GM23338 (cell line): ENCODE results near the gene CRPPA. TPM values are rescaled to one million over a fixed set of nuclear protein-coding genes. Genes with fewer than 3 reads are reported as not detected.
"Not testable (repeated sequence)": the region's sequence is repeated elsewhere in the genome, so short reads cannot be mapped to it uniquely, and the experiment has no call there.

Experiments
- ATAC-seq: fragments of 200-7000 bp; cut with Tn5 transposase; 3 replicates; pipeline ENCODE4 v1.9.1; 2020
- DNase-seq: peaks from one replicate; pipeline ENCODE4 v3.0.0-alpha.2; 2015; ENCODE audit warnings: low spot score
- H2AFZ ChIP-seq: fragments of 200-600 bp; sonication (generic); 2 replicates; pipeline ENCODE4 v1.8.0; 2016; ENCODE audit warnings: antibody characterized with exemption, mild to moderate bottlenecking, moderate library complexity
- H3F3A ChIP-seq: fragments of 200-600 bp; sonication (generic); replicated peaks from 2 replicates; pipeline ENCODE4 v1.8.0; 2017; ENCODE audit warnings: antibody characterized with exemption, mixed run types, low read depth
- H3K27ac ChIP-seq: fragments of 200-600 bp; sonication (generic); 2 replicates; pipeline ENCODE4 v1.6.1; 2016; ENCODE audit warnings: low read depth
- H3K27me3 ChIP-seq: fragments of 200-600 bp; sonication (generic); 2 replicates; pipeline ENCODE4 v1.8.0; 2016; ENCODE audit warnings: mild to moderate bottlenecking, mixed run types, moderate library complexity; ENCODE audit not compliant: insufficient read depth
- H3K36me3 ChIP-seq: fragments of 200-600 bp; sonication (generic); 2 replicates; pipeline ENCODE4 v1.8.0; 2016; ENCODE audit warnings: mild to moderate bottlenecking; ENCODE audit not compliant: insufficient read depth
- H3K4me1 ChIP-seq: fragments of 200-600 bp; sonication (generic); 2 replicates; pipeline ENCODE4 v1.8.0; 2016; ENCODE audit warnings: mild to moderate bottlenecking, moderate library complexity; ENCODE audit not compliant: insufficient read depth
- H3K4me2 ChIP-seq: fragments of 200-600 bp; sonication (generic); 2 replicates; pipeline ENCODE4 v1.7.1; 2017; ENCODE audit warnings: mixed run types
- H3K4me3 ChIP-seq: fragments of 200-600 bp; sonication (generic); 2 replicates; pipeline ENCODE4 v1.6.1; 2016; ENCODE audit warnings: mixed run types
- H3K79me2 ChIP-seq: fragments of 200-600 bp; sonication (generic); replicated peaks from 2 replicates; pipeline ENCODE4 v1.8.0; 2017; ENCODE audit warnings: mild to moderate bottlenecking; ENCODE audit not compliant: insufficient read depth
- H3K9me2 ChIP-seq: fragments of 200-600 bp; sonication (generic); 2 replicates; pipeline ENCODE4 v1.8.0; 2017; ENCODE audit not compliant: insufficient read depth
- H4K20me1 ChIP-seq: fragments of 200-600 bp; sonication (generic); replicated peaks from 2 replicates; pipeline ENCODE4 v1.8.0; 2017; ENCODE audit warnings: mild to moderate bottlenecking; ENCODE audit not compliant: insufficient read depth
- H3K27ac Mint-ChIP-seq: 2 replicates; pipeline ENCODE4 v1.8.0; 2020; ENCODE audit warnings: inconsistent platforms, mild to moderate bottlenecking, moderate library complexity, mixed read lengths
- H3K27me3 Mint-ChIP-seq: 3 replicates; pipeline ENCODE4 v1.8.0; 2022; ENCODE audit warnings: low read depth, mild to moderate bottlenecking, moderate library complexity, mixed read lengths, inconsistent platforms; ENCODE audit not compliant: insufficient read depth, poor library complexity
- H3K36me3 Mint-ChIP-seq: 3 replicates; pipeline ENCODE4 v1.8.0; 2021; ENCODE audit warnings: low read depth, mild to moderate bottlenecking, inconsistent platforms, moderate library complexity, mixed read lengths
- H3K4me1 Mint-ChIP-seq: 3 replicates; pipeline ENCODE4 v1.8.0; 2020; ENCODE audit warnings: mild to moderate bottlenecking, inconsistent platforms, mixed read lengths
- H3K4me3 Mint-ChIP-seq: 3 replicates; pipeline ENCODE4 v1.8.0; 2021; ENCODE audit warnings: moderate library complexity, mild to moderate bottlenecking, inconsistent platforms, mixed read lengths
- H3K9me3 Mint-ChIP-seq: 3 replicates; pipeline ENCODE4 v1.8.0; 2020; ENCODE audit warnings: moderate library complexity, mild to moderate bottlenecking, inconsistent platforms, mixed read lengths
- CREB1 ChIP-seq: fragments of 250-450 bp; sonication (Bioruptor Pico); IDR thresholded peaks from 2 replicates; pipeline ENCODE4 v1.5.0; 2020; ENCODE audit warnings: low read depth, mild to moderate bottlenecking, moderate library complexity
- ETS1 ChIP-seq: IDR thresholded peaks from 2 replicates; pipeline ENCODE4 v1.6.1; 2016; ENCODE audit warnings: antibody characterized with exemption
- EZH2 ChIP-seq: fragments of 200-600 bp; sonication (generic); IDR thresholded peaks from one replicate; pipeline ENCODE4 v1.8.0; 2017; ENCODE audit warnings: antibody characterized with exemption, mild to moderate bottlenecking, low read depth; ENCODE audit not compliant: unreplicated experiment
- EZH2phosphoT487 ChIP-seq: fragments of 200-600 bp; sonication (generic); IDR thresholded peaks from one replicate; pipeline ENCODE4 v1.8.1; 2018; ENCODE audit warnings: antibody characterized with exemption; ENCODE audit not compliant: unreplicated experiment
- JUNB ChIP-seq: IDR thresholded peaks from one replicate; pipeline ENCODE4 v1.6.1; 2016; ENCODE audit warnings: antibody characterized with exemption; ENCODE audit not compliant: unreplicated experiment
- NANOG ChIP-seq: IDR thresholded peaks from 2 replicates; pipeline ENCODE4 v1.6.1; 2016; ENCODE audit warnings: antibody characterized with exemption, borderline replicate concordance
- POLR2AphosphoS5 ChIP-seq: IDR thresholded peaks from 2 replicates; pipeline ENCODE4 v1.6.1; 2016; ENCODE audit warnings: antibody characterized with exemption, low read depth
- STAT1 ChIP-seq: IDR thresholded peaks from one replicate; pipeline ENCODE4 v1.6.1; 2016; ENCODE audit warnings: antibody characterized with exemption; ENCODE audit not compliant: unreplicated experiment
- ZNF114 ChIP-seq: fragments of 250-450 bp; sonication (Bioruptor Pico); IDR thresholded peaks from 2 replicates; pipeline ENCODE4 v1.5.0; 2020; ENCODE audit warnings: mild to moderate bottlenecking, moderate library complexity
- ZNF331 ChIP-seq: fragments of 250-450 bp; sonication (Bioruptor Pico); IDR thresholded peaks from 2 replicates; pipeline ENCODE4 v1.5.0; 2020; ENCODE audit warnings: low read depth, mild to moderate bottlenecking, moderate library complexity
- polyA plus RNA-seq: library from polyadenylated mRNA; unstranded; fragments of >200 nt; fragmentation: Nextera tagmentation; extraction: Ambion mirVana; gene quantifications from 2 replicates; pipeline ENCODE4 v1.2.1, GENCODE V29; 2016
- total RNA-seq: library from RNA; depleted of rRNA; stranded (reverse); fragments of >200 nt; shearing (Covaris generic); gene quantifications from 2 replicates; pipeline ENCODE4 v1.2.3, GENCODE V29; 2014
- TF ChIP-seq, protein P1 (sequence below): fragments of 250-450 bp; sonication (Bioruptor Pico); IDR thresholded peaks from 2 replicates; pipeline ENCODE4 v1.5.0; 2020; ENCODE audit warnings: mild to moderate bottlenecking, moderate library complexity

CRPPA gene
- total and polyA plus RNA-seq, 2 experiments from 2014 or later = 0.45 to 0.73 TPM

DNA sequence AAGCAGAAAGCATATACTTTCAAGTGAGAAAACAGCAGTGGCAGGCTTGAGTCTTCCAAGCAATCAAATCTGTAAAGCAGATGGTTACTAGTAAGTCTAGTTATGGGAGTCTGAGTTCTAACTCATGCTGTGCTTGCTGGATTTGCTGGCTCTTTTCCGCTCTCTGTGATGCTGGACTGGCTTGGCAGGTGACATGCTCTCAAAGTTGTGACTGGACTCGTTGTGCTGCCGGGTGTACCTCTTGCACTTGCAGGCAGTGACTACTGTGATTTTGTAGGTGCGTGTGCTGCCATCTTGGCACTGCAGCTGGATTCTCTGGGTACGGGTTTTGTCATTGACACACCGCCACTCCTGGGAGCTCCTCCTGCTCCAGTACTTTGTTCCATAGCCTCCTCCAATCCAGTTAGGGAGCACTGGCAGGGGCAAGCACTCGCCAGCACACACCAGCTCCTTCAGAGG lies 41.1 kb upstream of the CRPPA start:
- peak overlapping the region; percentile 34; the same call in 1 of the 2 replicates for H2AFZ ChIP-seq

DNA sequence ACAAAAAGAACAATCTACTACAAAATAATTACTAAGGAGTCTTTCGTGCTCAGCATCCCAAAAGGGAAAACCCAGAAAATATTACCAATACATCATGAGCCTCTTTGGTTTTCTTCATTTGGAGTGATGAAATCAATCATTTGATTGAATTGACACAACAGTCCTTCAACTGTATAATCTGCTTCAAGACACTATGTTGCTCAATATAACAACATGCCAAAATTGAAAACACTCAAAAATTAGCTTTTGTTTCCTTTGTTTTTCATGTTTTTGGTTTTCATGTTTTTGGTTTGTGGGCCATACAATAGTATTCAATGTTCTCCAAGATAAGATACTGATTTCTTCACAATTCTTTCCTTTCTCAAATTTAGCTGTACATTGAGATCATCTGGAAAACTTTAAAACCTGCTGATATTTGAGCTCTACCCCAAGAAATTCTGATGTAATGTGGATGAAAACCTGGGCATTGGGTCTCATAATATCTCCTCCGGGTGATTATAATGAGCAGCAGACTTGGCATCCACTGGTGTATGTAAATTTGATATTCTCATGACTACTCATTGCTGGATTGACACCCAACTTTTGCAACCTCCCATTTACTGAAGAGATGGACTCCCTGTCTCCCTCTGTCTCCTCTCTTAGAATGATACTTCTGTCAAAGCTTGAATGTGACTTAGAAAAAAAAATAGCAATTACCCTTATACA lies 39.6 kb upstream of the CRPPA start:
- H3K27ac Mint-ChIP-seq = no peak overlapping the region
- Histone ChIP-seq H3K79me2 (no peaks in the 10 kb centered on the region), H3F3A (no peaks in the 10 kb centered on the region), H3K4me1 (peaks cover 31% of the 10 kb centered on the region), H3K9me2 (no peaks in the 10 kb centered on the region), H2AFZ (no peak overlapping the region), H3K4me2 (no peak overlapping the region), H3K27ac (no peak overlapping the region), H4K20me1 (no peaks in the 10 kb centered on the region), H3K27me3 (no peaks in the 10 kb centered on the region), H3K36me3 (no peaks in the 10 kb centered on the region), H3K4me3 (no peak overlapping the region)
- DNase-seq (no peak), ATAC-seq (no peak)
- H3K4me3 Mint-ChIP-seq = no peak overlapping the region
- H3K36me3 Mint-ChIP-seq = no peaks in the 10 kb centered on the region
- TF ChIP-seq JUNB (no peak), POLR2AphosphoS5 (no peak), EZH2 (no peak), ZNF114 (CRISPR knock-in tag) (no peak), ZNF331 (no peak), STAT1 (no peak), EZH2phosphoT487 (no peak), NANOG (no peak), ETS1 (no peak)
- TF ChIP-seq, protein P1, sequence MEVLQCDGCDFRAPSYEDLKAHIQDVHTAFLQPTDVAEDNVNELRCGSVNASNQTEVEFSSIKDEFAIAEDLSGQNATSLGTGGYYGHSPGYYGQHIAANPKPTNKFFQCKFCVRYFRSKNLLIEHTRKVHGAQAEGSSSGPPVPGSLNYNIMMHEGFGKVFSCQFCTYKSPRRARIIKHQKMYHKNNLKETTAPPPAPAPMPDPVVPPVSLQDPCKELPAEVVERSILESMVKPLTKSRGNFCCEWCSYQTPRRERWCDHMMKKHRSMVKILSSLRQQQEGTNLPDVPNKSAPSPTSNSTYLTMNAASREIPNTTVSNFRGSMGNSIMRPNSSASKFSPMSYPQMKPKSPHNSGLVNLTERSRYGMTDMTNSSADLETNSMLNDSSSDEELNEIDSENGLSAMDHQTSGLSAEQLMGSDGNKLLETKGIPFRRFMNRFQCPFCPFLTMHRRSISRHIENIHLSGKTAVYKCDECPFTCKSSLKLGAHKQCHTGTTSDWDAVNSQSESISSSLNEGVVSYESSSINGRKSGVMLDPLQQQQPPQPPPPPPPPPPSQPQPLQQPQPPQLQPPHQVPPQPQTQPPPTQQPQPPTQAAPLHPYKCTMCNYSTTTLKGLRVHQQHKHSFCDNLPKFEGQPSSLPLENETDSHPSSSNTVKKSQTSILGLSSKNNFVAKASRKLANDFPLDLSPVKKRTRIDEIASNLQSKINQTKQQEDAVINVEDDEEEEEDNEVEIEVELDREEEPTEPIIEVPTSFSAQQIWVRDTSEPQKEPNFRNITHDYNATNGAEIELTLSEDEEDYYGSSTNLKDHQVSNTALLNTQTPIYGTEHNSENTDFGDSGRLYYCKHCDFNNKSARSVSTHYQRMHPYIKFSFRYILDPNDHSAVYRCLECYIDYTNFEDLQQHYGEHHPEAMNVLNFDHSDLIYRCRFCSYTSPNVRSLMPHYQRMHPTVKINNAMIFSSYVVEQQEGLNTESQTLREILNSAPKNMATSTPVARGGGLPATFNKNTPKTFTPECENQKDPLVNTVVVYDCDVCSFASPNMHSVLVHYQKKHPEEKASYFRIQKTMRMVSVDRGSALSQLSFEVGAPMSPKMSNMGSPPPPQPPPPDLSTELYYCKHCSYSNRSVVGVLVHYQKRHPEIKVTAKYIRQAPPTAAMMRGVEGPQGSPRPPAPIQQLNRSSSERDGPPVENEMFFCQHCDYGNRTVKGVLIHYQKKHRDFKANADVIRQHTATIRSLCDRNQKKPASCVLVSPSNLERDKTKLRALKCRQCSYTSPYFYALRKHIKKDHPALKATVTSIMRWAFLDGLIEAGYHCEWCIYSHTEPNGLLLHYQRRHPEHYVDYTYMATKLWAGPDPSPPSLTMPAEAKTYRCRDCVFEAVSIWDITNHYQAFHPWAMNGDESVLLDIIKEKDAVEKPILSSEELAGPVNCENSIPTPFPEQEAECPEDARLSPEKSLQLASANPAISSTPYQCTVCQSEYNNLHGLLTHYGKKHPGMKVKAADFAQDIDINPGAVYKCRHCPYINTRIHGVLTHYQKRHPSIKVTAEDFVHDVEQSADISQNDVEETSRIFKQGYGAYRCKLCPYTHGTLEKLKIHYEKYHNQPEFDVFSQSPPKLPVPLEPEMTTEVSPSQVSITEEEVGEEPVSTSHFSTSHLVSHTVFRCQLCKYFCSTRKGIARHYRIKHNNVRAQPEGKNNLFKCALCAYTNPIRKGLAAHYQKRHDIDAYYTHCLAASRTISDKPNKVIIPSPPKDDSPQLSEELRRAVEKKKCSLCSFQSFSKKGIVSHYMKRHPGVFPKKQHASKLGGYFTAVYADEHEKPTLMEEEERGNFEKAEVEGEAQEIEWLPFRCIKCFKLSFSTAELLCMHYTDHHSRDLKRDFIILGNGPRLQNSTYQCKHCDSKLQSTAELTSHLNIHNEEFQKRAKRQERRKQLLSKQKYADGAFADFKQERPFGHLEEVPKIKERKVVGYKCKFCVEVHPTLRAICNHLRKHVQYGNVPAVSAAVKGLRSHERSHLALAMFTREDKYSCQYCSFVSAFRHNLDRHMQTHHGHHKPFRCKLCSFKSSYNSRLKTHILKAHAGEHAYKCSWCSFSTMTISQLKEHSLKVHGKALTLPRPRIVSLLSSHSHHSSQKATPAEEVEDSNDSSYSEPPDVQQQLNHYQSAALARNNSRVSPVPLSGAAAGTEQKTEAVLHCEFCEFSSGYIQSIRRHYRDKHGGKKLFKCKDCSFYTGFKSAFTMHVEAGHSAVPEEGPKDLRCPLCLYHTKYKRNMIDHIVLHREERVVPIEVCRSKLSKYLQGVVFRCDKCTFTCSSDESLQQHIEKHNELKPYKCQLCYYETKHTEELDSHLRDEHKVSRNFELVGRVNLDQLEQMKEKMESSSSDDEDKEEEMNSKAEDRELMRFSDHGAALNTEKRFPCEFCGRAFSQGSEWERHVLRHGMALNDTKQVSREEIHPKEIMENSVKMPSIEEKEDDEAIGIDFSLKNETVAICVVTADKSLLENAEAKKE = no peak
- H3K4me1 Mint-ChIP-seq = peaks cover 30% of the 10 kb centered on the region
- H3K27me3 Mint-ChIP-seq = no peaks in the 10 kb centered on the region
- no peaks in the 10 kb centered on the region for H3K9me3 Mint-ChIP-seq

More for the DNA sequence above, 41.1 kb upstream of the CRPPA start:
- Histone ChIP-seq H4K20me1 (no peaks in the 10 kb centered on the region), H3K9me2 (no peaks in the 10 kb centered on the region), H3K27me3 (no peaks in the 10 kb centered on the region), H3K4me3 (no peak overlapping the region), H3K27ac (no peak overlapping the region), H3F3A (no peaks in the 10 kb centered on the region), H3K36me3 (no peaks in the 10 kb centered on the region), H3K4me2 (0 out of 2 replicates have a peak overlapping the region, but pooled peaks have one; percentile 5), H3K79me2 (no peaks in the 10 kb centered on the region), H3K4me1 (peaks cover 31% of the 10 kb centered on the region)
- H3K27ac Mint-ChIP-seq = no peak overlapping the region
- no peaks in the 10 kb centered on the region for H3K27me3 Mint-ChIP-seq
- H3K9me3 Mint-ChIP-seq = no peaks in the 10 kb centered on the region
- ATAC-seq = peak; percentile 57
- DNase-seq = no peak
- no peak overlapping the region for H3K4me3 Mint-ChIP-seq
- no peaks in the 10 kb centered on the region for H3K36me3 Mint-ChIP-seq
- TF ChIP-seq CREB1 = no peak
- TF ChIP-seq ZNF114 (CRISPR knock-in tag) = no peak
- no peak for TF ChIP-seq EZH2phosphoT487
- peaks cover 36% of the 10 kb centered on the region for H3K4me1 Mint-ChIP-seq

DNA sequence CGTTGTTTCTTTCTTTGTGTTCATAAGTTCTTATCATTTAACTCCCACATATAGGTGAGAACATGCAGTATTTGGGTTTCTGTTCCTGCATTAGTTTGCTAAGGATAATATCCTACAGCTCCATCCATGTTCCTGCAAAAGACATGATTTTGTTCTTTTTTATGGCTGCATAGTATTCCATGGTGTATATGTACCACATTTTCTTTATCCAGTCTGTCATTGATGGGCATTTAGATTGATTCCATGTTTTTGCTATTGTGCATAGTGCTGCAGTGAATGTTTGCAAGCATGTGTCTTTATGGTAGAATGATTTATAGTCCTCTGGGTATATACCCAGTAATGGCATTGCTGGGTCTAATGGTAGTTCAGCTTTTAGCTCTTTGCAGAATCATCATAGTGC lies 35.0 kb upstream of the CRPPA start:
- H3K27ac Mint-ChIP-seq, H3K36me3 ChIP-seq, H3K27me3 ChIP-seq, H3K4me1 ChIP-seq, H3K9me3 Mint-ChIP-seq, H3K4me2 ChIP-seq, H3K79me2 ChIP-seq, ATAC-seq, H4K20me1 ChIP-seq, H3K27me3 Mint-ChIP-seq, DNase-seq, H3K36me3 Mint-ChIP-seq, H3K4me1 Mint-ChIP-seq, H2AFZ ChIP-seq, H3K4me3 ChIP-seq, H3K27ac ChIP-seq, H3F3A ChIP-seq, H3K4me3 Mint-ChIP-seq, H3K9me2 ChIP-seq: not testable (repeated sequence)
